Measurements from ENCODE around the gene C6orf89.
"Not testable (repeated sequence)": the region's sequence is repeated elsewhere in the genome, so short reads cannot be mapped to it uniquely, and the experiment has no call there.

The C6orf89 gene

DNA sequence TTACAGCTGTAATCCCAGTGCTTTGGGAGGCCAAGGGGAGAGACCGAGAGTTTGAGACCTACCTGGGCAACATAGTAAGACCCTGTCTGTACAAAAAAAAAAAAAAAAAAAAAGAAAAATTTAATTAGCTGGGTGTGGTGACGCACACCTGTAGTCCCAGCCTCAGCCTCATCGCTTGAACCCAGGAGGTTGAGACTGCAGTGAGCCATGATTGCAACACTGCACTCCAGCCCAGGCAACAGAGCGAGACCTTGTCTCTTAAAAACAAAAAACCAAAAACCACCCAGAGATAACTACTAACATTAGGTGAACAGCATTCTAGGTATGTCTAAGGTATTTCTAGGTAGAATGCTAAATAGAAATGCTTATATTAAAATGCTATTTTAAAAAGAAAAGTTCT lies 47.8 kb downstream of the C6orf89 start:
- H3K4me1 ChIP-seq: no peaks in the 10 kb centered on the region

DNA sequence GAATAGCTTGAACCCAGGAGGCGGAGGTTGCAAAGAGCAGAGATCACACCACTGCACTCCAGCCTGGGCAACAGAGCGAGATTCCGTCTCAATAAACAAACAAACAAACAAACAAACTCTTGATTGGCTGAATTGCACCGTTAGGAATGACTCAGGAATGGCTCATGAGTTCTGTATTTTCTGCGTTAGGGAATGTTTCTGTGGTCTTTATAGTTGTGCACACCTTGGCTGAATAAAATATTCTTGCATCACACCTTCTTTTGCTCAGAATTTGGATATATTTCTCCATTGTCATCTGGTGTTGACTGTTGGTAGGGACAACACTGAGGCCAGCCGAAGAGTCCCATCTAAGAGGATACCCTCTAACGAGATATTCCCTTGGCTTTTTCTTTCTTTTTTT lies 49.1 kb downstream of the C6orf89 start:
- Histone ChIP-seq H3K79me2 (no peaks in the 10 kb centered on the region), H3K27ac (no peak overlapping the region), H3K9me3 (ENCODE audit: control insufficient read depth, low read length) (no peaks in the 10 kb centered on the region), H3K36me3 (ENCODE audit: control insufficient read depth, insufficient read depth, low read length) (no peaks in the 10 kb centered on the region), H3K4me2 (ENCODE audit: low read length) (no peak overlapping the region), H3K9ac (no peak overlapping the region), H2AFZ (no peak overlapping the region), H3K27me3 (ENCODE audit: control insufficient read depth, insufficient read depth, low read length) (no peaks in the 10 kb centered on the region), H3K4me3 (ENCODE audit: low read depth, low read length) (no peak overlapping the region), H3K4me1 (no peaks in the 10 kb centered on the region)
- TF ChIP-seq, protein P1, sequence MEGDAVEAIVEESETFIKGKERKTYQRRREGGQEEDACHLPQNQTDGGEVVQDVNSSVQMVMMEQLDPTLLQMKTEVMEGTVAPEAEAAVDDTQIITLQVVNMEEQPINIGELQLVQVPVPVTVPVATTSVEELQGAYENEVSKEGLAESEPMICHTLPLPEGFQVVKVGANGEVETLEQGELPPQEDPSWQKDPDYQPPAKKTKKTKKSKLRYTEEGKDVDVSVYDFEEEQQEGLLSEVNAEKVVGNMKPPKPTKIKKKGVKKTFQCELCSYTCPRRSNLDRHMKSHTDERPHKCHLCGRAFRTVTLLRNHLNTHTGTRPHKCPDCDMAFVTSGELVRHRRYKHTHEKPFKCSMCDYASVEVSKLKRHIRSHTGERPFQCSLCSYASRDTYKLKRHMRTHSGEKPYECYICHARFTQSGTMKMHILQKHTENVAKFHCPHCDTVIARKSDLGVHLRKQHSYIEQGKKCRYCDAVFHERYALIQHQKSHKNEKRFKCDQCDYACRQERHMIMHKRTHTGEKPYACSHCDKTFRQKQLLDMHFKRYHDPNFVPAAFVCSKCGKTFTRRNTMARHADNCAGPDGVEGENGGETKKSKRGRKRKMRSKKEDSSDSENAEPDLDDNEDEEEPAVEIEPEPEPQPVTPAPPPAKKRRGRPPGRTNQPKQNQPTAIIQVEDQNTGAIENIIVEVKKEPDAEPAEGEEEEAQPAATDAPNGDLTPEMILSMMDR (IDR thresholded peaks at IDR 0.05): no peak

More for the DNA sequence above, 47.8 kb downstream of the C6orf89 start:
- Histone ChIP-seq H3K27me3 (ENCODE audit: control insufficient read depth, insufficient read depth, low read length) (no peaks in the 10 kb centered on the region), H3K36me3 (ENCODE audit: control insufficient read depth, insufficient read depth, low read length) (no peaks in the 10 kb centered on the region), H2AFZ (no peak overlapping the region), H3K9ac (no peak overlapping the region), H3K27ac (no peak overlapping the region), H3K9me3 (ENCODE audit: control insufficient read depth, low read length) (no peaks in the 10 kb centered on the region), H3K4me3 (ENCODE audit: low read depth, low read length) (no peak overlapping the region), H3K4me2 (ENCODE audit: low read length) (no peak overlapping the region), H3K79me2 (no peaks in the 10 kb centered on the region)
- TF ChIP-seq, protein P1 (IDR thresholded peaks at IDR 0.05): no peak

DNA sequence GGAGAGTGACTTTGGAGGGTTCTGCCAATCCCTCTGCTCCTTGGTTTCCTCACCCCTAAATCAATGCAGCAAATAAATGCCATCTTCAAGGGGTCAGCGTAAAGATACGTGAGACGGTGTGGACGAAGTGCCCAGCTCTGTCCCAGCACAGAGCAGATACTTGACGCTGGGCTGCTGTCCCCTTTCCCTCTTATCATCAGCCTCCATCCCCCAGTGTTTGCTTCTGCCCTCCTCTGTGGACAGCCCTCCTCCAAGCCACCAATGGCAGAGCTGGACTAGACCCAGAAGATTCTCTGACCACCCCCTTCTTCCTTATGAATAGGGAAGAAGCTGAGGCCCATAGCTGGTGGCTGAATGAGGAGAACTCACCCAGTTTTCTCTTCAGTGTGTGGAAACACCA lies 51.1 kb downstream of the C6orf89 start:
- no peak overlapping the region for H3K27ac ChIP-seq
- no peaks in the 10 kb centered on the region for H3K36me3 ChIP-seq (ENCODE audit: control insufficient read depth, insufficient read depth, low read length)
- no peaks in the 10 kb centered on the region for H3K4me1 ChIP-seq
- no peak overlapping the region for H3K4me3 ChIP-seq (ENCODE audit: low read depth, low read length)
- no peaks in the 10 kb centered on the region for H3K9me3 ChIP-seq (ENCODE audit: control insufficient read depth, low read length)
- no peaks in the 10 kb centered on the region for H3K79me2 ChIP-seq
- TF ChIP-seq, protein P1 (IDR thresholded peaks at IDR 0.05): no peak
- no peak overlapping the region for H3K9ac ChIP-seq
- H3K27me3 ChIP-seq (ENCODE audit: control insufficient read depth, insufficient read depth, low read length): no peaks in the 10 kb centered on the region
- H2AFZ ChIP-seq: no peak overlapping the region
- H3K4me2 ChIP-seq (ENCODE audit: low read length): no peak overlapping the region

DNA sequence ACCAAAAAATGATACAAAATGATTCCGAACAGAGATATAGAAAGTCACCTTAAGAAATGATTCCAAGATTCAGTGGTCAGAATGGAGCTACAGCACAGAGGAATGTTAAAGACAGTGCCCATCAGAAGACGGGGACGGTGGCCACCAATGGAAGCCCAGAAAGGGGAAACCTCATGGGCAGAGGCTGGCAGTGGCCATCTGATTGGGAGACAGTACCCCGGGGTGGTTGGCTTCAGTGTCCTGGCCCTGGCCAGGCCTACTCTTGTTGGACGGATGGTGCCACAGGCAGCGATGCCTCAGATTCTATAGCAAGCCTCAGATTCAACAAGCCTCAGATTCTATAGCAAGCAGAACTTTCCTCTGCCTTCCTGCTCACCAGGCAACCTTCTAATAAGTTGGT lies 52.1 kb downstream of the C6orf89 start:
- Histone ChIP-seq H3K27ac (no peak overlapping the region), H2AFZ (no peak overlapping the region), H3K9me3 (ENCODE audit: control insufficient read depth, low read length) (no peaks in the 10 kb centered on the region), H3K36me3 (ENCODE audit: control insufficient read depth, insufficient read depth, low read length) (no peaks in the 10 kb centered on the region), H3K4me2 (ENCODE audit: low read length) (no peak overlapping the region), H3K4me3 (ENCODE audit: low read depth, low read length) (no peak overlapping the region), H3K9ac (no peak overlapping the region), H3K79me2 (no peaks in the 10 kb centered on the region), H3K4me1 (no peaks in the 10 kb centered on the region), H3K27me3 (ENCODE audit: control insufficient read depth, insufficient read depth, low read length) (no peaks in the 10 kb centered on the region)
- TF ChIP-seq, protein P1 (IDR thresholded peaks at IDR 0.05): no peak

DNA sequence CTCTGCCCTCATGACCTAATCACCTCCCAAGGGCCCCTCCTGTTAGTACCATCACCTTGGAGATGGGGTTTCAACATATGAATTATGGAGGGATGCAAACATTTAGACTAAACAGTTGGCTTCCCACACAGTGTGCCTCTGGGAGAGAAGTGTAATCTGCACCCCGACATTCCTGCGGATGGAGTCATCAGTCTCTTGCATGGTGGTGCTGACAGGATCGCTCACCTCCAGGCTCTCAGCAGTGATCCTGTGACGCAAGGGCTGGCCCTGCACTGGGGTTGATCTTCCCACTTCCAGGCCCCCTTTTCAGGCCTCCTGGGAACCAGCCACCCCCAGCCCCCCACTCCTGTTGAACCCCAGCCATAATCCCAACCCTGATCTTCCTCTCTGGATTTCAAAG lies 52.8 kb downstream of the C6orf89 start:
- Histone ChIP-seq H3K27me3 (ENCODE audit: control insufficient read depth, insufficient read depth, low read length) (no peaks in the 10 kb centered on the region), H3K9ac (no peak overlapping the region), H3K36me3 (ENCODE audit: control insufficient read depth, insufficient read depth, low read length) (no peaks in the 10 kb centered on the region), H3K27ac (no peak overlapping the region), H3K4me1 (no peaks in the 10 kb centered on the region), H3K9me3 (ENCODE audit: control insufficient read depth, low read length) (no peaks in the 10 kb centered on the region), H3K4me3 (ENCODE audit: low read depth, low read length) (no peak overlapping the region), H3K79me2 (no peaks in the 10 kb centered on the region), H3K4me2 (ENCODE audit: low read length) (no peak overlapping the region), H2AFZ (no peak overlapping the region)
- TF ChIP-seq, protein P1 (IDR thresholded peaks at IDR 0.05): no peak

DNA sequence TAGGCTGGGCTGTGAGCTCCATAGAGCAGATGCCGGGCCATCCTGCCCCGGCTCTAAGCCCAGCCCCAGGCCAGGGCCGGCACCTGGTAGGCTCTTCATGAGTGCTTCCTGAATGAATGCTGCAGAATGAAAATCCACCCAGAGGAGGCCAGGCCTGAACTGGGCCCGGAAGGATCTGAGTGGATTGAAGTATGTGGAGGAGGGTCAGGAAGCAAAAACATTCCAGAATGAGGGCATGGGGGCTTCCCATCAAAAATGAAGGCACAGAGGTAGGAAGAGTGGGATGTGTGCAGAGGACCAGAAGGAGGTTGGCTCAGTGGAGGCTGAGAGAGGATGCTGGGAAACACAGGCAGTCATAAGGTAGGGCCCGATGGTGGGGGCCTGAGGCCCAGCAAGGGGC lies 53.3 kb downstream of the C6orf89 start:
- H3K27ac ChIP-seq; H3K27me3 ChIP-seq (ENCODE audit: control insufficient read depth, insufficient read depth, low read length); H3K79me2 ChIP-seq; H3K9ac ChIP-seq; H3K36me3 ChIP-seq (ENCODE audit: control insufficient read depth, insufficient read depth, low read length); H3K4me3 ChIP-seq (ENCODE audit: low read depth, low read length); H2AFZ ChIP-seq; H3K9me3 ChIP-seq (ENCODE audit: control insufficient read depth, low read length); H3K4me1 ChIP-seq; H3K4me2 ChIP-seq (ENCODE audit: low read length): not testable (repeated sequence)
